GM21717 (cell line): Measurements from ENCODE around the gene CRACR2B.
A peak's percentile ranks its signal among the peaks of the same experiment; 100 is the strongest.

ENCODE experiments used
- ATAC-seq: cut with Tn5 transposase; IDR thresholded peaks from one replicate; pipeline ENCODE4 v1.9.1; 2021; ENCODE audit warnings: mild to moderate bottlenecking, moderate library complexity; ENCODE audit not compliant: unreplicated experiment

Gene CRACR2B

DNA sequence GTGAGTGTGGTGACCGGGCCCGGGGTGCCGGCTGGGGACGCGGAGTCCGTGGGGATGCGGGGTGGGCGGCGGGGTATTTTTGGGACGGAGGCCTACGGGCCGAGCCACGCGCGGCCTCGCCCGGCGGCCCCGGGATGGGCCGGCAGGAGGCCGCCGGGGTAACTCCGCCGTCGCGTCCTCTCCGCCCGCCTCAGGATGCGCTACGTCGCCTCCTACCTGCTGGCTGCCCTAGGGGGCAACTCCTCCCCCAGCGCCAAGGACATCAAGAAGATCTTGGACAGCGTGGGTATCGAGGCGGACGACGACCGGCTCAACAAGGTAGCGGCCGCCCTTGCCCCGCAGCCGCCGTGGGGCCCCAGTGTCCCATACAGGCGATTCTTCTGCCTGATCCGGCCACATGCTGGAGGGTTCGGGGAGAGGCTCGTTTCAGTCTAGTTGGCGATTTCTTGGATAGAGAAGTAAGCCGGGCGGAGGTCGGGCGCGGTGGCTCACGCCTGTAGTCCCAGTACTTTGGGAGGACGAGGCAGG is 17.6 kb upstream of the CRACR2B start:
- peak; percentile 6 for ATAC-seq

DNA sequence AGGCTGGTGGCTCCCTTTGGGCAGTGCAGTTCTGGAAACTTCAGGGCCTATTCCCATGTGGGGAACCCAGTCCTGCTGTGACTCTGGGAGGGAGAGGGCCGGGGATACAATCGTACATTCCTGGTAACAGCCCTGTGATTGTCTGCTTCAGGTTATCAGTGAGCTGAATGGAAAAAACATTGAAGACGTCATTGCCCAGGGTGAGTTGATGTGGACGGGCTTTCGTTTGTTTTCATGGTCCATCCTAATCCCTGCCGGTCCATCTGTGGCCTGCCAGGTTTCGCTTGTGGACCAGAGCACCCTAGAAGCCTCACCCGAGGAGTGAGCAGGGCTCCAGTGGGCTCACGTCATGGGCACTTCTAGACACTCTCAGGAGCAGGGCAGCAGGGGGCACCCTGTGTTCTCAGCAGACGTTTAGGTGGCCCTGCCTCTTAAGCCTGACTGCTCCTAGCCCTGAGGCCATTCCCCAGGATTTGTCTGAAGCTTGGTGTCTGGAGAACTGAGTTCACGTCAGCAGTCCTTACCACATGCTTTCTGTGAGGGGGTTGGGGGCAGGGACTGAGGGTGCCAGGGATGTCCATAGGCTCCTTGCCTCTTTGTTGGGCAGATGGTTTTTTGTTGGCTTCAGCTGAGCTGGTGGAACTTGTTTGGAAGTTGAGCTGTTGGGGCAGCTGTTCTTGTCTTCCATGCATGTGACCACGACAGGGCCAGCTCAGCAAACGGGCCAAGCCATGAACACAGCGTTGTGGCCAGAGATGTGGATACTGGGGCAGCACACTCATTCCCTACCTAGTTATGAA is 16.1 kb upstream of the CRACR2B start:
- ATAC-seq, result no peak

DNA sequence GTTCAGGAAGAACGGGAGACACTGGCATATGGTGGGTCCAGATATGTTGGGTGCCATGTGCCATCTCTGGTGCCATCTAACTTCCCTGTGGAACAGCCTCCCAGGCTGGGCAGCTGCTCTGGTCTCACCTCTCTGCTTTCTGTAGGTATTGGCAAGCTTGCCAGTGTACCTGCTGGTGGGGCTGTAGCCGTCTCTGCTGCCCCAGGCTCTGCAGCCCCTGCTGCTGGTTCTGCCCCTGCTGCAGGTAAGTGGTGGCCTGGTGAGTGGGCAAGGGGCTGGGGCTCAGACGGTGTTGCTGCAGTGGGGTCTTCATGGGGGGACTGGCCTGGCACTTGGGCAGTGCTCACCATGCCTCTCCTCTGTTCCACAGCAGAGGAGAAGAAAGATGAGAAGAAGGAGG is 15.3 kb upstream of the CRACR2B start:
- ATAC-seq, result no peak

DNA sequence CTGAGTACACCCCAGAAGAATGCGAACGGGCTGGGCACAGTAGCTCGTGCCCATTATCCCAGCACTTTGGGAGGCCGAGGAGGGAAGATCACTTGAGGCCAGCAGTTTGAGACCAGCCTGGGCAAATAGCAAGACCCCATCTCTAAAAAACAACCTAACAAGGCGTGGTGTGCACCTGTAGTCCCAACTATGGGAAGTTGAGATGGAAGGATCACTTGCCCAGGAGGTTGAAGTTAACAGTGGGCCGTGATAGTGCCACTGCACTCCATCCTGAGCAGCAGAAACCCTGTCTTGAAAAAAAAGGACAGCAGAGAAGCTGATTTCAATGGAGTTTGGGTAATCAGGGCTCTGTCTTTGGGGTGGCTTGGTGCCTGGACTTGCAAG is 14.7 kb upstream of the CRACR2B start:
- ATAC-seq, result no peak

DNA sequence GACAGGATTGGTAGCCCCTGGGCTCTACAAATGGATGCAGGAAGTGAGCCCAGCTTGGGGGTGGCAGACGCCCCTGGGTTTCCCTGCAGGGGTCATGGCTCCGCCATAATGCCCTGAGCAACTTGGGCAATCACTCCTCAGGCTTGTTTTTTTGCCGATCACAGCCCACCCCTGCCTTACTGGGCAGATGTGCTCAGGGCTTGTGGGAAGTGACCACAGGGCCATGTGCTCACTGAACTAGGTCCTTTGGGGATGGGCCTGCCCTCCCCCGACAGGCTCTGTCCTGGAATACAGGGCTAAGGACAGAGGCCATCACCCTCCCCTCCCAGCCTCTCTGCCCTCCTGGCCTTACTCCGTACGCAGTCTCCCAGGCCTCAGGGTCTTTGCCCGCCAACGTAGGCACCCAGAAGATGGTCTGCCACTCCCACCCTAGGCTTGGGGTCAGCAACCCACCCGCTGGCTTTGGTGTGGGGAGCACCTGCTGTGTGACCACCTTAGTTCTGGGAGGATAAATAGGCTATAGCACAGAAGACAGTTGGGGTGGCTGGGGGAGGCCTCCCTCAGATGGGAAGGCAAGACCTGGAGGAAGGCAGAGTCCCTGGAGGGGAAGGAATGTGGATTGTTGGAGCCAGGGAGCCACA is 14.1 kb upstream of the CRACR2B start:
- ATAC-seq, result no peak

DNA sequence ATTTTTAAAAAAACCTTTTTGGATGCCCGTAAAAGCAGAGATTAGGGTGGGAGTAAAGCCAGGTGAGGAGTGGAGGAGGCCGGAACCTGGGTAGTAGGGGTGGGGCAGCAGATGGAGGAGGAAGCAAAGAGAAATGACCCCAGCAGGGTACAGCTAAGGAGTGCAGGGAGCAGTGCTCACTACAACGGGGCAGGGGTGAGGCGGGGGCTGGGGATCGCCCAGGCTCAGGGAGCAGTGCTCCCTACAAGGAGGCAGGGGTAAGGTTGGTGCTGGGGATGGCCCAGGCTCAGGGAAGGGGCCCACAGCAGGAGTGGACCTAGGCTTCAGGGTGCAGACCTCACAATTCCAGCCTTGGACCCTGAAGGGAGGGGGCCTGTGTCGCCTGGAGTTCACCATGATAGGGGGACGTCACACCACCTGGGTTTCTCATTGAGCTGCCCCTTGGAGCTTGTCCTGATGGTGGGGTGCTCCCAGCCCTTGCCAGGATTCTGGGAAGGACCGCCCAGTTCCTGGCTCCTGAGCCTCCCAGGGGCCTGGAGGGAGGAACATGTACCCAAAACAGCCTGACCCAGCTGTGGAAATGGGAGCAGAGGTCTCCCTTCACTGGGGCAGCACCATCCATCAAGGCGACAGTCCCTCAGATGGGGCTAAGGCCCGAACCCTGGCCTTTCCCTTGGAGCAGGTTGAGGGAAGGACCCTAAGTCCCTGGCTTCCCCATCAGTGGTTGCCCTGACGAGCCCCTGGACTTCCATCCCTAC is 11.9 kb upstream of the CRACR2B start:
- no peak for ATAC-seq

DNA sequence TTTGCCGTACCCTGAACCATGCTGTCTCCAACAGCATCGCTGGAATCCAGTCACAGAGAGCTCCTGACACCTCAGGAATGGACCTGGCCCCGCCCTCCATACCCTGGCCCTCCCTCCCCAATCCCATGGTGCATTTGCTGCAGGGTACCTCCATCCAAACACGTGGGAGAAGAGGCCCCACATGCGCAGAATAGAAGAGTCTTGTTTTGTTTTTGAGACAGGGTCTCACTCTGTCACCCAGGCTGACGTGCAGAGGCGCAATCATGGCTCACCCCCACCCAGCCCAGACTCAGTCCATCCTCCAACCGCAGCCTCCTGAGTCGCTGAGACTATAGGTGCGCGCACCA is 11.3 kb upstream of the CRACR2B start:
- ATAC-seq, result no peak

DNA sequence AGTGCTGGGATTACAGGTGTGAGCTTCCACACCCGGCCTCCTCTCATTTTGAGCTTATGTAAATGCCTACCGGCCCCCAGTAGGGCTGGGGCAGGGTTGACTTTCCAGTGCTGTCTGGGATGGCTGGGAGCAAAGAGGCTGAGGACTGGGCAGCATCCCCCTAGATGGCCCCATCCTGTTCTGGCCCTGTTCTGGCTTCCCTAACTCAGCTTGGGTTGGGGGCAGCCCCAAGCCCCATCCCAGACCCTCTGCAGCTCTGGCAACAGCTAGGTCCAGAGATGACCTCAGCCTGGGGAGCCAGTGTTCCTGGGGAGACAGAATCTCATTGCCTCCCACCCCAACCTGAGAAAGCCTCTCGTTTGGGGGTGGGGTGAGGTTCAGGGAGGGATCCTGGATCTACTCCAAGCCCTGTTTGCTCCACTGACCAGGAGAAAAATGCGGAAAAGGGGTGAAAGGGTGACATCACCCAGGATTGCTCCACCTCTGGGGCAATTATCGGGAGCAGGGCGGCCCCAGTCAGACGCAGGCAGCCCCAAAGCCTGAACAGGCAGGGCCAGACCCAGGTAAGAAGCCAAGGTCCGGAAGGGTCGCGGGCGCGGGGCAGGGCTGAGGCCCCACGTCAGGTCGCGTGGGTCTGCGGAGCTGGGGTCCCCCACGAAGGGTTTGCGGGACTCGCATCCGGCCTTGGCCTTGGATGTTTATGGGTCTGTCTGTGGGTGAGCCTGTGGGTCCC is 9.2 kb upstream of the CRACR2B start, which contains the start of gene PNPLA2:
Gene PNPLA2, plus strand, starts transcription at position 519 of the 733 bp plus-strand sequence. CDS start 805 bp downstream, outside the sequence.
- no peak for ATAC-seq

DNA sequence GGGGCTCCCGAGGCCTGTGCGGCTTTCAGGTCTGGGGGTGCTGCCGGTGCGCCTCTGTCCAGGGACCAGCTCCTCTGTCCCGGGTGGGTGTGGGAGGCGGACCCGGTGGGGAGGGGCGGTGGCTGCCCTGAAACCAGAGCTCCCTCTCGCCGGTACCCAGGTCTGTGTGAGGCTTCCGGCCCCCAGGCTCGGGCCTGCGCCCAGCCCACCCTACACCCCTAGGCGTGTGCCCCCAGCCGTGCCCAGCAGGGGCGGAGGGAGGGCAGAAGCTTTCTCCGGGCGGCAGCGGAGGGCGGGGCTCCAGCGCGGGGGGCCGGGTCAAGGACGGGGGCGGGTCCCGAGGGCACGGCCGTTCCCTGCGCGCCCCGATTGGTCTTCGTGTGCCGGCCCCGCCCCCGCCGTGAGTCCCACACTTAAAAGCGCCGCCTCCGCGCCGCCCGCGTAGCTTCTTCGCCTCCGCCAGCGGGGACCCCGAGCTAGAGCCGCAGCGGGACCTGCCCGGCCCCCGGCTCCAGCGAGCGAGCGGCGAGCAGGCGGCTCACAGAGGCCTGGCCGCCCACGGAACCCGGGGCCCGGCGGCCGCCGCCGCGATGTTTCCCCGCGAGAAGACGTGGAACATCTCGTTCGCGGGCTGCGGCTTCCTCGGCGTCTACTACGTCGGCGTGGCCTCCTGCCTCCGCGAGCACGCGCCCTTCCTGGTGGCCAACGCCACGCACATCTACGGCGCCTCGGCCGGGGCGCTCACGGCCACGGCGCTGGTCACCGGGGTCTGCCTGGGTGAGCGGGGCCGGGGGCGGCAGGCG is 8.4 kb upstream of the CRACR2B start:
- peak; percentile 48 for ATAC-seq

DNA sequence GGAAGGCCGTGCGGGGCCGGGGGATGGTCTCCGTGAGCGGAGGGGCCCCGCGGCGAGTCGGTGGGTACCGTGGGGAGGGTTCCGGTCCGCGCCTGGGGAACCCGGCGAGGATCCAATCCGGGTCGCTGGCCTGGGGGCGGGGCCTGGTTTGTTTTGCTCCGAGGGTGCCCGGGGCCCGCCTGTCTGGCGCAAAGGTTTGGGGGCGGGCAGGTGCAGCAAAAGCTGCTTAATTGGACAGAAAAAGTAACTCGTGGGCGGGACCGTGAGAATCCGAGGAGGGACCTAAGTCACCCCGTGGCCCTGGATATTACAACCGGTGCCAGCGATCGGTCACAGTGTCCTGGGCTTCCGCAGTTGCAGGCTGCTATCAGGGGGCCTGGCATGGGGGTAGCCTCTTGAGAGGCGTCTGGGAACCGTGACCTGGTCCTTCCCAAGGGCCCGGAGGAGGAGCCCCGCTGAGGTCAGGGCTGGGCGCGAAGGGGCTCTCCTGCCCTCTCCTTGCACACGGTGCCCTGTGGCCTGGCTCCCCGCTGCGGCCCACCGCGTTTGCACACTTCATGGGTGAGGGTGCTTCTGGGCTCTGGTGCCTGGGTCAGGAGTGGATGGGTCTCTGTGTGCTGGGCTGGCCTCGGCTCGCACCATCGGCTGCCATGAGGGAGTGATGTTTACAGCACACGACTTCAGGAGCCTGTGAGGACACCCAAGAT is 7.6 kb upstream of the CRACR2B start:
- peak; percentile 47 for ATAC-seq

DNA sequence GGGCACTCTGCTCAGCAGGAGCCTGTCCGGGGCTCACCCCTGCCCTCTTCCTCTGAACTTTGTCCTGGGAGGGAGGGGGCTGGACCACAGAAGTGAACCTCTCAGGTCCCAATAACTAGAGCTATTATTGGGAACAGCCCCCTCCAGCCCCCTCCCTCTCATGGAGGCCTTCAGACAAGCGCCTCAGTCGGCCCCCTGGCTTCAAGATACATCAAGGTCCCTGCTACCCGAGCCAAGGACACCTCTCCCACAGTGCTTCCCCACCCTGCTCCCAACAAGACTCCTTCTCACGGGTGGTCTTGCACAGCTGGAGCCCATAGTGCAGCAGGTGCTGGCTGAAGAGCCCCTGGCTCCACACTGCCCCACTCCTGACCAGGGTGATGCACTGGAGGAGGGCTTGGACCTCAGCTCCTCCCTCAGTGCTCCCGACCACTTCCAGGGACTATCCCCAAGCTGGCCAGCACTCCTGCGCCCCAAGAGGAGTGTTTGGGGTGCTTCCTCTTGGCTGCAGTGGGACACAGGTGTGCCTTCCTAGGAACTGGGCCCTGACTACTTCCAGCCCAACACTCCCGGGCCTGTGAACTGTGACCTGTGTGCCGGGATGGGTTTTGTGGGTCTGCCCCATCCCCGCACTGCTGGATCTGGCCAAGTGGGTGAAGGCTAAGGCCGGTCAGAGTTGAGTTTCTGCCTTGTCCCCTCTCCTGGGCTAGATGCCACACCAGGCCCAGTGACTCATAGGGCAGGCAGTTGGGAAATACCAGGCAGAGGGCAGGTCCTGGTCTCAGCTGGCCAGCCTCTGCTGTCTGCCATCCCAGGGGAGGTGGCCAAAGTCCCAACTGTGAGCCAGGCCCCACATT is 6.8 kb upstream of the CRACR2B start:
- ATAC-seq, result no peak

DNA sequence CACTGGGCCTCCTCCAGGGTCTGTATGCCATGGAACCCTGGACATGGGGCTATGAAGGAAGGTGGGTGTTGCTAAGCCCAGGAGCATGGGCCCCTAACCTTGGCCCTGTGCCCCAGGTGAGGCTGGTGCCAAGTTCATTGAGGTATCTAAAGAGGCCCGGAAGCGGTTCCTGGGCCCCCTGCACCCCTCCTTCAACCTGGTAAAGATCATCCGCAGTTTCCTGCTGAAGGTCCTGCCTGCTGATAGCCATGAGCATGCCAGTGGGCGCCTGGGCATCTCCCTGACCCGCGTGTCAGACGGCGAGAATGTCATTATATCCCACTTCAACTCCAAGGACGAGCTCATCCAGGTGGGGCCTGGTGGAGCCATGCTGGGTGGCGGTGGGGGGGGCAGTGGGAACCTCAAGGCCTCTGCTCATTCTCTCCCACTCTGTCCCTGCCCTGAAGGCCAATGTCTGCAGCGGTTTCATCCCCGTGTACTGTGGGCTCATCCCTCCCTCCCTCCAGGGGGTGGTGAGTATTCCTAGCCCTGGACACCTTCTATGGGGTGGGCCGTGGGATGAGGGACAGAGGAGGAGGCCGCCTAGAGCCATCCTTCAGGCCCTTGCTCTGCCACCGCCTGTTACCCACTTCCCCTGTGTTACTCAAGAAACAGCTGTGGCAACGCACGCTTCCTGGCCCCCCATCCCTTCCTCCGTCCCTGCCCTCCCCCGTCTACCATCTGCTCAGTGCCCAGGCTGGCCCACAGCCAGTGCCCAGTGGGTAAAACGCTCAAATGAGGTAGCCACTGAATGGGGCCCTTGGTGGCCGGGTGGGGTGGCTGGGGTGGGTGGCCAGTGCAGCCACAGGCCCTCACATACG is 6.0 kb upstream of the CRACR2B start:
- no peak for ATAC-seq

DNA sequence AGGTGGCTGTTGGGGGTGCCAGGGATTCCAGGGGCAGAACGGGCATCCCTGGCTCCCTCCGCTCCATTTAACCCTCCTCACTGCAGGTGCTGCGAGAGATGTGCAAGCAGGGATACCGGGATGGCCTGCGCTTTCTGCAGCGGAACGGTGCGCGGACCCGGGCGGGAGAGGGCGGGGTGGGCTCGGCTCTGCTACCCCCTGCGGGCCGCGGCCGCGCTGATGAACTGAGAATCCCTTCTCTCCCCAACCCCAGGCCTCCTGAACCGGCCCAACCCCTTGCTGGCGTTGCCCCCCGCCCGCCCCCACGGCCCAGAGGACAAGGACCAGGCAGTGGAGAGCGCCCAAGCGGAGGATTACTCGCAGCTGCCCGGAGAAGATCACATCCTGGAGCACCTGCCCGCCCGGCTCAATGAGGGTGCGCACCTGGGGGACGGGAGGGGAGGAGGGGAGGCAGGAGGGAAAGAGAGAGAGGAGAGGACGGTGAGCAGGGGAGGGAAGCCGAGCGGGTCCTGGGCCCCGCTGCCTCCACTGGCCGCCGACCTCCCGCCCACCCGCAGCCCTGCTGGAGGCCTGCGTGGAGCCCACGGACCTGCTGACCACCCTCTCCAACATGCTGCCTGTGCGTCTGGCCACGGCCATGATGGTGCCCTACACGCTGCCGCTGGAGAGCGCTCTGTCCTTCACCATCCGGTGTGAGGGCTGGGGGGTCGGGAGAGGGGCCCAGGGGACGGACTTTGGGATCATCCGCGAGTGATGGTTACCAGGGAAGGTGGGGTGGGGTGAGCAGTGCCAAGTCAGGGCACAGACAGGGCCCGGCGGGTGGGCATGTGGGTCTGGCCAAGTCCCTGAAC is 4.1 kb upstream of the CRACR2B start:
- no peak for ATAC-seq

DNA sequence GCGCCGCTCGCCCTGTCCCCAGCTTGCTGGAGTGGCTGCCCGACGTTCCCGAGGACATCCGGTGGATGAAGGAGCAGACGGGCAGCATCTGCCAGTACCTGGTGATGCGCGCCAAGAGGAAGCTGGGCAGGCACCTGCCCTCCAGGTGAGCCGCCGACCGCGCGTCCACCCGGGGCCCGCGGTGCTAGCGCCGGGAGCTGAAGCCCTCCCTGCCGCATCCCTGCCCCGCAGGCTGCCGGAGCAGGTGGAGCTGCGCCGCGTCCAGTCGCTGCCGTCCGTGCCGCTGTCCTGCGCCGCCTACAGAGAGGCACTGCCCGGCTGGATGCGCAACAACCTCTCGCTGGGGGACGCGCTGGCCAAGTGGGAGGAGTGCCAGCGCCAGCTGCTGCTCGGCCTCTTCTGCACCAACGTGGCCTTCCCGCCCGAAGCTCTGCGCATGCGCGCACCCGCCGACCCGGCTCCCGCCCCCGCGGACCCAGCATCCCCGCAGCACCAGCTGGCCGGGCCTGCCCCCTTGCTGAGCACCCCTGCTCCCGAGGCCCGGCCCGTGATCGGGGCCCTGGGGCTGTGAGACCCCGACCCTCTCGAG is 3.3 kb upstream of the CRACR2B start:
- ATAC-seq, result no peak

DNA sequence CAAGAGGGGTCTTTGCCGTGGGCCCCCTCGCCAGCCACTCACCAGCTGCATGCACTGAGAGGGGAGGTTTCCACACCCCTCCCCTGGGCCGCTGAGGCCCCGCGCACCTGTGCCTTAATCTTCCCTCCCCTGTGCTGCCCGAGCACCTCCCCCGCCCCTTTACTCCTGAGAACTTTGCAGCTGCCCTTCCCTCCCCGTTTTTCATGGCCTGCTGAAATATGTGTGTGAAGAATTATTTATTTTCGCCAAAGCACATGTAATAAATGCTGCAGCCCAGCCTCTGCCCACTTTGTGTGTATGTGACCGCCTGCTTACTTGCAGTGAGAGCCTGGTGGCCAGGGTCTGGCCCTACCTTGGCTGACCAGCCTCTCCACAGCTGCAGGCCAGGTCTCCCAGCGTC is 2.8 kb upstream of the CRACR2B start:
- ATAC-seq, result no peak
